ENCODE results near the gene PRPF4.

The PRPF4 gene

GRCh38 chr9:113315231-113315630 is 39.8 kb downstream of the PRPF4 start:
- no peak for DNase-seq

GRCh38 chr9:113316030-113316429 is 40.6 kb downstream of the PRPF4 start:
- DNase-seq, result no peak

- DNase-seq, result no peak
Measured at GRCh38 chr9:113317777-113318176, 42.3 kb downstream of the PRPF4 start.

DNA sequence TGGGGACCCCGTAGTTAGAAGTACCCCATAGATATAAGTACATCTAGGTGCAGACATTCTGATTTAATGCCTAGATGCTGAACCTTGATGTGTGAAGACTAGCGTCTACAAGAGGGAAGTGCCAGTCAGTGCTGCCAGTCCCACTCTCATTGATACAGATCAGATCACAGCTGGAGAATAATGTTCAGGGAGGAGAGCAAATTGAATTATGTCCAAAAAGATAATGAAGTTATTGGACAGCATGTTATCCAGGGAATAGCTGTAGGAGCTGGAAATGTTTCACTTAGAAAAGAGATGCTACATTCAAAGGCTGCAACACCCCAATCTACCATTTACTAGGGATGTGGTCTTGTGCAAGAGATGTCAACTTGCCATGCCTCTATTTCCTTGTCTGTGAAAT is 43.6 kb downstream of the PRPF4 start:
- DNase-seq, result no peak

DNA sequence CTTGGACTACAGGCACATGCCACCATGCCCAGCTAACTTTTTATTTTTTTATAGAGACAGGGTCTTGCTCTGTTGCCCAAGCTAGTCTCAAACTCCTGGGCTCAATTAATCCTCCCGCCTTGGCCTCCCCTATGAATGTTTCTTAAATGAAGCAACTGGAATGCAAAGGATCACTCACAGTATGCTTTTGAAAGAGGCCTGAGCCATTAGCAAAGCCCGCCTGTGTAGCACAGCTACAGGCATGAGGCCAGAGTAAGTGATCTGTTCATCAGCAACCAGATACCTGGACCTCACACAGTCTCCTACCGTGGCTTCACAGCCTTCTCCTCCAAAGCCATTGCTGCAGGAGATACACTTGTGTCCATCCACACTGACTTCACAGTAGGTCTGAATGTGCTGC is 44.6 kb downstream of the PRPF4 start:
- no peak for DNase-seq

DNA sequence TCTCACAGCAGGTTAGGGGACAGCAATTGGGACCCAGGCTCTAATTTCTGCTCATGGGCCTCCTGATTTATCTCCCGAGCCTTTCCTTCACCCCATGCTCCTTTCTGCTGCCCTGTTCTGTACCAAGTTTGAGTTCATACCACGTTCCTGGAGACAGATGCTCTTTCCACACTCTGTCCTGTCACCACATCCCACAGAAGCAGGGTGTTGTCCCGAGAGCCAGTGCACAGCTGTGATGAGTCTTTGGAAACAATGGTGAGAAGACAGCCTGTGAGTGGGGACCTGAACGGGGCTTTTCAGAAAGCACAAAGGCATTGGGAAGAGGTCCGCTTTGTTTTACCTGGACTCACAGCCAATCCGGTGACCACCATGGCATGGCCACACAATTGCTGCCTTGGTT is 47.2 kb downstream of the PRPF4 start:
- no peak for DNase-seq

DNA sequence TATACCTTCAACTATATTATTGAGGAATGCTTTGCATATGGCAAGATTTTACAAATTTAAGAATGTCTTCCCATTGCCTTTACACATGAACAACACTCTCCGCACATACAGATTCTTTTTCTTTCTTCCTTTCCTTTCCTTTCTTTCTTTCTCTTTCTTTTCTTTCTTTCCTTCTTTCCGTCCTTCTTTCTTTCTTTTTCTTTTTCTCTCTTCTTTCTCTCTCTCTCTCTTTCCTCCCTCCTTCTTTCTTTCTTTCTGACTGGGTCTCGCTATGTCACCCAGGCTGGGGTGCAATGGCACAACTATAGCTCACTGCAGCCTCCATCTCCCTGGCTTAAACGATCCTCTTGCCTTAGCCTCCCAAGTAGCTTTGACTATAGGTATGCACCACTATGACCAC is 50.8 kb downstream of the PRPF4 start:
- no peak for DNase-seq

DNA sequence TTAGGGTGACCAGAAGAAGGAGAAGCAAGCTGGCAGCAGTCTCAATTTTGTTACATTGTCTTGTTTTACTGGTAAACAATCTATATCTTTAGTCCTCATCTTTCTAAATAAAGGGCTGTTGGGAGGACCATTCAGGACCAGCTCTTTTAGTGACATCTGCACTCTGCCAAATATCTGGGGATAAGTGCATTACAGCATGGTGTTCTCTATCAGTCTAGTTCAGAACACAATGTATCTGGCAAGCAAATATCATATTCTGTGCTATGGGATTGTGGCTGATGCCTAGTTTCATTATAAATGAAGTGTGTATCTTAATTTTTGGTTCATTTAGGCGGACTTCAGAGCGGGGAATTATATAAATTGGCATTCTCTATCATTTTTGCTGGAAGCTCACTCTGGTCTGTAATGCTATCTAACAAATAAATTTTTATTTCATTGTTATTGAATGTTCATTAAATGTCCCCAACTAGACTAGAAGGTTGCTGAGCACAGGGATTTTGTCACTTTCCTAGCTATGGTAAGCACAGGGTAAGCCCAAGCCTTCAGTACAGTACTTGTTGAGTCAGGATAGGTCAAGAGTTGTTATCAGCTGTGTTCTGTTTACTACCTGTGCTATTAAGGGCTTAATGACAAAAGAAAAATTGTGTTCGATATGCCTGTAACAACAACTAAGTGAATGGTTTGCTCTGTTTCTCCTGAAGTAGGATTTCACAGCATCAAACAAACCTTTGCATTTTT is 52.8 kb downstream of the PRPF4 start:
- DNase-seq, result no peak

DNA sequence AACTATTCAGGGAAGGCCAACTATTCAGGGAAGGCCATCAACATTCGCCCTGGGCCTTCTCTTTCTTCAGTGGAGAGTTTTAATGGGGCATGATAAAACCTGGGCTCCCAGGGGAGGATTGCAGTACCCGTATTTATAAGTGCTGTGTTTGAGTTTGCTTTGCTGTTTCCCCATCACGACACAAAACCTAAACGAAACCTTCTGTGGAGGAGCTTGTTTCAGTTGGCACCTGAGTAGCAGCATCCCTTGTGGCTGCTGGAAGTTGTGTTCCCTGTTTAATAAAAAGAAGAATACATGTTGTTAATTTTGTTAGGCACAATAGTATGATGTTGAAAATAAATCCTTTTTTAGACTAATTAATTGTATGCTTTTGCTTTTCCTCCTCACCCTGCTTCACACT is 56.3 kb downstream of the PRPF4 start:
- no peak for DNase-seq

- no peak for DNase-seq
Measured at GRCh38 chr9:113337714-113338113, 62.3 kb downstream of the PRPF4 start.

DNA sequence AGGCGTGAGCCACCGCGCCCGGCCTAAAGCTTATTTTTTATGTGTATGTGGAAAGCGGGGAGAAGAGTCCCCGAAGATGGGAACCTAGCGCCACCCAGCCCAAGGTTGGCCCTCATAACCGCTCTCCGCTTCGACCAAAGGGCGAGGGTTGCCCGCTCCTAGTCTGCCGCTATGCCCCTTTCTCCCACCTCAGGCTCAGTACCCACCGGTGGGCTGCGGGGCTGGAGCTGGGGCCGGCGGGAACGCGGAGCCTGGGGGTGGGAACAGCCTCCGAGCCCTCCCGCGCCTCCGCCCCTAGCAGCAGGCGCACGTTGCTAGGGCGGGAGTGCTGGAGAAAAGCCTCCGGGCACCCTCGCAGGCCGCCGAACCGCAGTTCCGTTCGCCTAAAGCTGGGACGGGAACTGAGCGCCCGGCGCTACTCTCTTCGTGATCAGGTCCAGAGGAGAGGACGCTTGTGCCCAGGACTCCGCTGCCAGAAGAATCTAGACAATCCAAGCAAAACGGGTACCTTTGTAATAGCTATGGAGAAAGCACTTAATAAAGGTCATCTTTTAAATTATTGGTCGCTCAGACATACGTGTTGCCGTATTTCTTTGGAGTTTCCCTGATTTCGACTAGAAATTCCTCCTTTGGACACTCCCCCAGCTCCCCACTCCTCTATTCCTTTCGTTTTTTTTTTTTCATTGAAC is 64.7 kb downstream of the PRPF4 start, which contains the start of gene WDR31:
Gene WDR31, minus strand, starts transcription at position 265 of the 689 bp plus-strand sequence. CDS start 8,253 bp downstream, outside the sequence.
- peak; percentile 79 for DNase-seq

GRCh38 chr9:113341712-113342410 is 66.4 kb downstream of the PRPF4 start:
- DNase-seq, result peak; percentile 29

Data from CD4-positive, alpha-beta T cell treated with Interleukin-21 for 1 hour (primary cell).